ENCODE results near the gene SRP14.

The SRP14 gene

GRCh38 chr15:40067921-40068624 lies 29.1 kb upstream of the SRP14 start:
- no peak for DNase-seq (ENCODE audit: low read depth in 2 of 2)

GRCh38 chr15:40066589-40066988 lies 27.6 kb upstream of the SRP14 start:
- no peak for DNase-seq (ENCODE audit: low read depth in 2 of 2)

GRCh38 chr15:40065166-40065565 lies 26.2 kb upstream of the SRP14 start:
- no peak for DNase-seq (ENCODE audit: low read depth in 2 of 2)

- no peak for DNase-seq (ENCODE audit: low read depth in 2 of 2)
Observed at GRCh38 chr15:40064231-40064894, 25.4 kb upstream of the SRP14 start.

GRCh38 chr15:40063563-40064011 lies 24.6 kb upstream of the SRP14 start:
- DNase-seq (ENCODE audit: low read depth in 2 of 2) = no peak

GRCh38 chr15:40062816-40063562 lies 24.0 kb upstream of the SRP14 start:
- DNase-seq (ENCODE audit: low read depth in 2 of 2) = no peak

GRCh38 chr15:40061212-40061901 lies 22.4 kb upstream of the SRP14 start:
- DNase-seq (ENCODE audit: low read depth in 2 of 2) = no peak

GRCh38 chr15:40060236-40060961 lies 21.4 kb upstream of the SRP14 start:
- DNase-seq (ENCODE audit: low read depth in 2 of 2) = no peak

GRCh38 chr15:40059821-40060220 lies 20.8 kb upstream of the SRP14 start:
- no peak for DNase-seq (ENCODE audit: low read depth in 2 of 2)

GRCh38 chr15:40058476-40059140 lies 19.6 kb upstream of the SRP14 start:
- no peak for DNase-seq (ENCODE audit: low read depth in 2 of 2)

- DNase-seq (ENCODE audit: low read depth in 2 of 2) = no peak
Observed at GRCh38 chr15:40055576-40056293, 16.8 kb upstream of the SRP14 start.

- no peak for DNase-seq (ENCODE audit: low read depth in 2 of 2)
Observed at GRCh38 chr15:40054855-40055575, 16.0 kb upstream of the SRP14 start.

- DNase-seq (ENCODE audit: low read depth in 2 of 2) = no peak
Observed at GRCh38 chr15:40054605-40054854, 15.5 kb upstream of the SRP14 start.

- DNase-seq (ENCODE audit: low read depth in 2 of 2) = no peak
Observed at GRCh38 chr15:40053831-40054604, 15.0 kb upstream of the SRP14 start.

GRCh38 chr15:40053079-40053830 lies 14.3 kb upstream of the SRP14 start:
- no peak for DNase-seq (ENCODE audit: low read depth in 2 of 2)

- no peak for DNase-seq (ENCODE audit: low read depth in 2 of 2)
Observed at GRCh38 chr15:40052604-40053003, 13.6 kb upstream of the SRP14 start.

GRCh38 chr15:40051616-40052415 lies 12.8 kb upstream of the SRP14 start:
- DNase-seq (ENCODE audit: low read depth in 2 of 2) = no peak

All from stimulated activated CD8-positive, alpha-beta memory T cell treated with anti-CD3 and anti-CD28 coated beads, Interleukin-7, amount 100 ng/mL, for 1 hour (primary cell).